K562 (cell line): ENCODE data around the gene DPH1. TPM values are rescaled to one million over a fixed set of nuclear protein-coding genes. Genes with fewer than 3 reads are reported as not detected.
A peak's percentile ranks its signal among the peaks of the same experiment; 100 is the strongest.

ENCODE experiments used
- ATF7 ChIP-seq: fragments of 450-650 bp; IDR thresholded peaks from 2 replicates; pipeline ENCODE4 v1.7.1; 2014; ENCODE audit warnings: mild to moderate bottlenecking, moderate library complexity
- EWSR1 ChIP-seq: fragments of 450-650 bp; IDR thresholded peaks from 2 replicates; pipeline ENCODE4 v1.6.1; 2018; ENCODE audit warnings: borderline replicate concordance, mild to moderate bottlenecking, low read depth, moderate library complexity; ENCODE audit not compliant: partially characterized antibody
- GABPB2 ChIP-seq: fragments of 250-450 bp; sonication (Bioruptor Pico); conservative IDR thresholded peaks from 2 replicates; pipeline ENCODE4 v1.5.1; 2021; ENCODE audit warnings: mild to moderate bottlenecking
- GTF2B ChIP-seq: IDR thresholded peaks from 2 replicates; pipeline ENCODE4 v1.6.1; 2011; ENCODE audit not compliant: insufficient read length; ENCODE audit errors: extremely low read depth
- IRF2 ChIP-seq: sonication (generic); formaldehyde crosslinking; IDR thresholded peaks from 2 replicates; pipeline ENCODE4 v1.8.1; 2022; ENCODE audit warnings: mild to moderate bottlenecking, missing genetic modification reagents
- JUNB ChIP-seq: fragments of 450-650 bp; formaldehyde crosslinking; conservative IDR thresholded peaks from 2 replicates; pipeline ENCODE4 v1.4.0; 2020; ENCODE audit warnings: mild to moderate bottlenecking
- MAFF ChIP-seq: IDR thresholded peaks from 2 replicates; pipeline ENCODE4 v1.6.1; 2012; ENCODE audit warnings: low read length, improper control_type of control experiment
- MAFK ChIP-seq: IDR thresholded peaks from 2 replicates; pipeline ENCODE4 v1.6.1; 2011; ENCODE audit warnings: low read length, improper control_type of control experiment
- MTF1 ChIP-seq: fragments of 250-450 bp; sonication (Bioruptor Pico); IDR thresholded peaks from 2 replicates; pipeline ENCODE4 v1.9.0; 2021; ENCODE audit warnings: moderate library complexity, mild to moderate bottlenecking, inconsistent platforms, borderline replicate concordance
- MXD1 ChIP-seq: fragments of 250-450 bp; sonication (Bioruptor Pico); IDR thresholded peaks from 2 replicates; pipeline ENCODE4 v1.8.0; 2021; ENCODE audit warnings: borderline replicate concordance, mild to moderate bottlenecking, moderate library complexity; ENCODE audit not compliant: poor library complexity, severe bottlenecking
- NELFE ChIP-seq: IDR thresholded peaks from 2 replicates; pipeline ENCODE4 v1.6.1; 2011; ENCODE audit warnings: mild to moderate bottlenecking; ENCODE audit not compliant: insufficient read depth, insufficient read length
- SLC30A9 ChIP-seq: fragments of 250-450 bp; sonication (Bioruptor Pico); IDR thresholded peaks from 2 replicates; pipeline ENCODE4 v1.8.0; 2022; ENCODE audit warnings: mild to moderate bottlenecking, moderate library complexity
- SOX6 ChIP-seq: fragments of 450-650 bp; IDR thresholded peaks from 2 replicates; pipeline ENCODE4 v1.6.1; 2014; ENCODE audit warnings: mild to moderate bottlenecking
- SP1 ChIP-seq: sonication (generic); formaldehyde crosslinking; IDR thresholded peaks from 2 replicates; pipeline ENCODE4 v1.8.1; 2022; ENCODE audit warnings: mild to moderate bottlenecking, missing genetic modification reagents
- TAF15 ChIP-seq: fragments of 200-400 bp; formaldehyde crosslinking; IDR thresholded peaks from 2 replicates; pipeline ENCODE4 v1.6.1; 2017; ENCODE audit warnings: mild to moderate bottlenecking, low read depth, low read length, moderate library complexity
- TCFL5 ChIP-seq: fragments of 250-450 bp; sonication (Bioruptor Pico); conservative IDR thresholded peaks from 2 replicates; pipeline ENCODE4 v1.6.1; 2021; ENCODE audit warnings: mild to moderate bottlenecking, moderate library complexity, matching md5 sums
- WHSC1 ChIP-seq: IDR thresholded peaks from one replicate; pipeline ENCODE4 v1.6.1; 2012; ENCODE audit warnings: low read length, control low read depth, inconsistent platforms
- ZBTB12 ChIP-seq: fragments of 250-450 bp; sonication (Bioruptor Pico); IDR thresholded peaks from 2 replicates; pipeline ENCODE4 v1.4.0; 2020
- ZFP30 ChIP-seq: fragments of 250-450 bp; sonication (Bioruptor Pico); IDR thresholded peaks from 2 replicates; pipeline ENCODE4 v1.8.0; 2022; ENCODE audit warnings: moderate library complexity, mild to moderate bottlenecking, inconsistent platforms, borderline replicate concordance
- ZNF217 ChIP-seq: sonication (generic); formaldehyde crosslinking; IDR thresholded peaks from 2 replicates; pipeline ENCODE4 v1.8.0; 2022; ENCODE audit warnings: mild to moderate bottlenecking, missing genetic modification reagents
- ZNF354B ChIP-seq: fragments of 250-450 bp; sonication (Bioruptor Pico); IDR thresholded peaks from 2 replicates; pipeline ENCODE4 v1.4.0; 2020
- ZNF696 ChIP-seq: fragments of 250-450 bp; sonication (Bioruptor Pico); conservative IDR thresholded peaks from 2 replicates; pipeline ENCODE4 v1.4.0; 2020; ENCODE audit warnings: mild to moderate bottlenecking, moderate library complexity
- polyA plus RNA-seq, 8 experiments: library from polyadenylated mRNA; depleted of rRNA in 4 of 8; stranded (reverse) in 5 of 8; unstranded in 3 of 8; fragments of >200 nt; fragmentation: Nextera tagmentation in 2 of 8; fragmentation: Illumina TruSeq in 1 of 8; extraction: Ambion mirVana in 2 of 8; extraction: Trizol in 1 of 8; gene quantifications; 2 replicates each; pipeline versions ENCODE4 v1.2.1 to v1.2.3, GENCODE V29; 2011 to 2014; ENCODE audit warnings: inconsistent platforms in 1 of 8, missing spikeins in 1 of 8
- total RNA-seq, 7 experiments: library from RNA; depleted of rRNA in 6 of 7; stranded (reverse); fragments of >200 nt in 6 of 7; fragmentation: Illumina TruSeq in 2 of 7; extraction: Trizol in 2 of 7; gene quantifications; 2 replicates each; pipeline versions ENCODE4 v1.2.1 to v1.2.3, GENCODE V29; 2011 to 2021; ENCODE audit warnings: low replicate concordance in 1 of 7
- TF ChIP-seq, protein P1 (sequence below): sonication (generic); formaldehyde crosslinking; IDR thresholded peaks from 2 replicates; pipeline ENCODE4 v1.5.0; 2020; ENCODE audit warnings: missing genetic modification reagents
- TF ChIP-seq, protein P2 (sequence below): fragments of 450-650 bp; formaldehyde crosslinking; IDR thresholded peaks from 2 replicates; pipeline ENCODE4 v1.4.0; 2022; ENCODE audit warnings: missing genetic modification characterization

The DPH1 gene
- total and polyA plus RNA-seq, 9 of the 15 experiments (the other 6 are each of a cell fraction or from before 2014, with no cell fraction given) = 0.42 to 40.6 (median 20.2) TPM

DNA sequence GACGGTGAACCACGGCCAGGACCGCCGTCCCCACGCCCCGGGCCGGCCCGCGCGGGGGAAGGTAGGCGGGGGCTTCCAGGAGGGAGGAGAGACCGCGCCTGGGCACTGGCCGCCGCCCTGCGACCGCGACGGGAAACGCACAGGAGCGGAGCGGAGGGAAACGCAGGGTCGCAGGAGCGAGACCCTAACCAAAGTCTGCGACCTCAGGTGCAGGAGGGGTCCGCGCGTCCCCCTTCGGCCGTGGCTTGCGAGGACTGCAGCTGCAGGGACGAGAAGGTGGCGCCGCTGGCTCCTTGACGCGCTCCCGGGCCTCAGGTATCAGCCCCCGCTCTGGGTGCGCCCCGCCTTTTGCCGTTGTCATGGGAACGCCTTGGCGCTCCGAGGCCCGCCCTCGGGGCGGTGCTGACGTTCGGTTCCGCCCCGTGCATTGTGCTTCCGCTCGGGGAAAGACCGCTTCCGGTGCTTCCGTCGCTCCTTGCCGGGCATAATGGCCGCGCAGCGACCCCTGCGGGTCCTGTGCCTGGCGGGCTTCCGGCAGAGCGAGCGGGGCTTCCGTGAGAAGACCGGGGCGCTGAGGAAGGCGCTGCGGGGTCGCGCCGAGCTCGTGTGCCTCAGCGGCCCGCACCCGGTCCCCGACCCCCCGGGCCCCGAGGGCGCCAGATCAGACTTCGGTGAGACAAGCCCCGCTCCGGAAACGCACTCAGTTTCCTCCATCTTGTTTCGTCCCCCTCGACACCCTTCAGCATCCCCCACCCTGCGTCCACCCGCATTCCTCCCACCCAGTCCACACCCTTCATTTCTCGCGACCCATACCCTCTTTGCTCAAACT lies 11.8 kb downstream of the DPH1 start, which contains the start of gene OVCA2 (continued):
- TF ChIP-seq ZNF354B (CRISPR knock-in tag) = no peak
- TF ChIP-seq TAF15 = no peak
- no peak for TF ChIP-seq ZBTB12 (CRISPR knock-in tag)
- TF ChIP-seq MXD1 = no peak
- TF ChIP-seq ATF7 = peak; percentile 59; the same call in 1 of the 2 replicates
- no peak for TF ChIP-seq SLC30A9 (CRISPR knock-in tag)
- TF ChIP-seq ZNF217 (CRISPR knock-in tag) = no peak
- TF ChIP-seq GABPB2 (CRISPR knock-in tag) = no peak
- peak; percentile 97 for TF ChIP-seq SP1
- no peak for TF ChIP-seq NELFE
- TF ChIP-seq TCFL5 = no peak
- no peak for TF ChIP-seq GTF2B
- TF ChIP-seq, protein P1, sequence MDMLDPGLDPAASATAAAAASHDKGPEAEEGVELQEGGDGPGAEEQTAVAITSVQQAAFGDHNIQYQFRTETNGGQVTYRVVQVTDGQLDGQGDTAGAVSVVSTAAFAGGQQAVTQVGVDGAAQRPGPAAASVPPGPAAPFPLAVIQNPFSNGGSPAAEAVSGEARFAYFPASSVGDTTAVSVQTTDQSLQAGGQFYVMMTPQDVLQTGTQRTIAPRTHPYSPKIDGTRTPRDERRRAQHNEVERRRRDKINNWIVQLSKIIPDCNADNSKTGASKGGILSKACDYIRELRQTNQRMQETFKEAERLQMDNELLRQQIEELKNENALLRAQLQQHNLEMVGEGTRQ (CRISPR knock-in tag) = no peak
- TF ChIP-seq EWSR1 = no peak
- TF ChIP-seq MTF1 (CRISPR knock-in tag) = no peak
- TF ChIP-seq SOX6 = no peak
- no peak for TF ChIP-seq MAFK
- no peak for TF ChIP-seq MAFF
- TF ChIP-seq ZNF696 (CRISPR knock-in tag) = no peak
- TF ChIP-seq JUNB (CRISPR knock-in tag) = no peak
- TF ChIP-seq IRF2 = no peak
- TF ChIP-seq WHSC1 = no peak
- no peak for TF ChIP-seq ZFP30 (CRISPR knock-in tag)
- TF ChIP-seq, protein P2, sequence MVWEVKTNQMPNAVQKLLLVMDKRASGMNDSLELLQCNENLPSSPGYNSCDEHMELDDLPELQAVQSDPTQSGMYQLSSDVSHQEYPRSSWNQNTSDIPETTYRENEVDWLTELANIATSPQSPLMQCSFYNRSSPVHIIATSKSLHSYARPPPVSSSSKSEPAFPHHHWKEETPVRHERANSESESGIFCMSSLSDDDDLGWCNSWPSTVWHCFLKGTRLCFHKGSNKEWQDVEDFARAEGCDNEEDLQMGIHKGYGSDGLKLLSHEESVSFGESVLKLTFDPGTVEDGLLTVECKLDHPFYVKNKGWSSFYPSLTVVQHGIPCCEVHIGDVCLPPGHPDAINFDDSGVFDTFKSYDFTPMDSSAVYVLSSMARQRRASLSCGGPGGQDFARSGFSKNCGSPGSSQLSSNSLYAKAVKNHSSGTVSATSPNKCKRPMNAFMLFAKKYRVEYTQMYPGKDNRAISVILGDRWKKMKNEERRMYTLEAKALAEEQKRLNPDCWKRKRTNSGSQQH = peak; percentile 8; the same call in 1 of the 2 replicates
